Head of caudate nucleus (tissue), 42 donors: ENCODE measurements around the gene COL6A2.

Experiments
- DNase-seq, 42 donors: peaks; one replicate each; pipeline versions ENCODE4 v3.0.0 to v3.0.0-alpha.2; 2020 to 2021; ENCODE audit warnings: mixed read lengths in 7 of 42
- intact Hi-C: fragments of 100-400 bp; cut with DNase I; formaldehyde crosslinking; loops from one replicate; pipeline ENCODE4 v1.15.0; 2022

Gene COL6A2

GRCh38 chr21:46144464-46145070 lies 46.7 kb downstream of the COL6A2 start:
- intact Hi-C loops = loop anchor here (10.0 kb wide), 1 partner anchor 80 kb away; the partner anchor contains the start of gene LSS
- DNase-seq = peak in 7 of 42 donors; percentile 14 to 70 (median 44)

- intact Hi-C loops = loop anchor here (10.0 kb wide), 1 partner anchor 80 kb away; the partner anchor contains the start of gene LSS
Observed at GRCh38 chr21:46145159-46145839, 47.4 kb downstream of the COL6A2 start.

GRCh38 chr21:46145840-46146691 lies 48.2 kb downstream of the COL6A2 start:
- peak in 1 of 42 donors; percentile 0 for DNase-seq
- intact Hi-C loops = loop anchor here (10.0 kb wide), 1 partner anchor 79 kb away; the partner anchor contains the start of gene LSS

More at GRCh38 chr21:46145159-46145839, 47.4 kb downstream of the COL6A2 start:
- peak in 1 of 42 donors; percentile 1 for DNase-seq

GRCh38 chr21:46146856-46147255 lies 48.9 kb downstream of the COL6A2 start:
- intact Hi-C loops = loop anchor here (10.0 kb wide), 1 partner anchor 78 kb away; the partner anchor contains the start of gene LSS
- DNase-seq = no peak

- peak in 10 of 42 donors; percentile 13 to 68 (median 43) for DNase-seq
- intact Hi-C loops = loop anchor here (10.0 kb wide), 1 partner anchor 77 kb away; the partner anchor contains the start of gene LSS
Observed at GRCh38 chr21:46147429-46147828, 49.5 kb downstream of the COL6A2 start.

GRCh38 chr21:46148106-46148505 lies 50.2 kb downstream of the COL6A2 start:
- no peak for DNase-seq
- intact Hi-C loops = loop anchor here (10.0 kb wide), 1 partner anchor 77 kb away; the partner anchor contains the start of gene LSS

- peak in 1 of 42 donors; percentile 3 for DNase-seq
- intact Hi-C loops = loop anchor here (10.0 kb wide), 1 partner anchor 75 kb away; the partner anchor contains the start of gene LSS
Observed at GRCh38 chr21:46149205-46149901, 51.4 kb downstream of the COL6A2 start.

GRCh38 chr21:46150073-46150472 lies 52.2 kb downstream of the COL6A2 start:
- intact Hi-C loops = no loop called here
- peak in 3 of 42 donors; percentile 2 to 11 (median 2) for DNase-seq

GRCh38 chr21:46150491-46151121 lies 52.7 kb downstream of the COL6A2 start:
- peak in 9 of 42 donors; percentile 2 to 49 (median 16) for DNase-seq
- intact Hi-C loops = no loop called here

- DNase-seq = peak in 13 of 42 donors; percentile 0 to 41 (median 11)
- intact Hi-C loops = no loop called here
Observed at GRCh38 chr21:46151261-46151988, 53.5 kb downstream of the COL6A2 start.

GRCh38 chr21:46151989-46152926 lies 54.3 kb downstream of the COL6A2 start:
- DNase-seq = peak in 17 of 42 donors; percentile 1 to 40 (median 11)
- intact Hi-C loops = no loop called here

- intact Hi-C loops = no loop called here
- peak in 10 of 42 donors; percentile 1 to 37 (median 10) for DNase-seq
Observed at GRCh38 chr21:46152927-46153246, 55.0 kb downstream of the COL6A2 start.

- intact Hi-C loops = no loop called here
- DNase-seq = peak in 40 of 42 donors; percentile 17 to 87 (median 58)
Observed at GRCh38 chr21:46153247-46154154, 55.6 kb downstream of the COL6A2 start.

- DNase-seq = peak in 22 of 42 donors; percentile 1 to 34 (median 12)
- intact Hi-C loops = no loop called here
Observed at GRCh38 chr21:46154155-46154954, 56.4 kb downstream of the COL6A2 start.
